ENCODE data around the gene GRB10.

GRB10 gene

DNA sequence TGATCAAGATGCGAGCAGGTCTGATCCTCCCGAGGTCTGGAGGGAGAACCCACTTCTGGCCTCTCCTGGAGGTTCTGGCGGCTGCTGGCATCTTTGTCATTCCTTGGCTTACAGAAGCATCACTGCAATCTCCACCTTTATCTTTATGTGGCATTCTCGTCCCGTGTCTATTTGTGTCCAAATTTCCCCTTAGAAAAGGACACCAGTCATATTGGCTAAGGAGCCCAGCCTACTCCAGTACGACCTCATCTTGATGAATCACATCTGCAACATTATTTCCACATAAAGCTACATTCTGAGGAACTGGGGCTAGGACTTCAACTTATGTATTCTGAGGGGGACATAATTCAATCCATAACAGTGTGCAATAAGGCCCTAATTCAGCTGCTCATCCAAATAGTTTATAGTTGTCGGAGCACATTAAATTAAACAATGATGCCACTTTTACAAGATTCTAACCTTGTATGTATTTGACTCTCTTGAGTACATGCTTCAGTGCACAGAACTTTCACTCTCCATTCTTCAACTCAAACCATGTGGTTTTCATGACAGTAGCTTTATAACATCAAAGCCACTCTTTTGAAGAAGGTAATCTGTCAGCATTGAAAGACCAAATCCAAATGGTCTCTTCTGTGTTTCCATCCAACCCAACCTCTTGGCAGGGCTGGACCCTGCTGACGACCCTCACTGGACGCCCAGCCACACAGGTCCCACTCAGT is 131.3 kb downstream of the GRB10 start:
- no peak for DNase-seq

DNA sequence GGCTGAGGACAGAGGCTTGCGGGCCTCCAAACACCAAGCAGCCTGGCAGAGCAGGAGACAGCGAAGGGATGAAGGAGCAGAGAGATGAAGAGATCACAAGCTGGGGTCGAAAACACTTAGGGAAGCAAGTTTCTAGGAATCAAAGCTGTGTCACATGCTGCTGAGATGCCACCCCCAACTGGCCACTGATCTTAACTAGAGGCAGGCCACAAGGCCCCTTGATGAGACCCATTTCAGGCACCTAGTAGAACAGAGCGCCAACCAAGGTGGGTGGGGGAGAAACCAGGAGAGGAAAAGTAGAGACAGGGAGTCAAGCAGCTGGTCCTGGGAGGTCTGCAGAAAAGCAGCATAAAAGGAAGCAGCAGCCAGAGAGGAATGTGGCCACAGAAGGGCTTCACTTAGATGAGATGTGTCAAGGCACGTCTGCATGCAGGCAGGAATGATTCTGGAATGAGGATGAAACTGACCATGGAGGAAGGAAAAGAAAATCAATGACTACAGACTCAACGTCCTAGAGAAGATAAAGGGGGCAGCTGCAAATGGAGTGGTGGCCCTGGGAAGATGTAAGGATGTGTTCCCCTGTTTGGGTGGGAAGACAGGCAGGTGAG is 132.5 kb downstream of the GRB10 start:
- no peak for DNase-seq

DNA sequence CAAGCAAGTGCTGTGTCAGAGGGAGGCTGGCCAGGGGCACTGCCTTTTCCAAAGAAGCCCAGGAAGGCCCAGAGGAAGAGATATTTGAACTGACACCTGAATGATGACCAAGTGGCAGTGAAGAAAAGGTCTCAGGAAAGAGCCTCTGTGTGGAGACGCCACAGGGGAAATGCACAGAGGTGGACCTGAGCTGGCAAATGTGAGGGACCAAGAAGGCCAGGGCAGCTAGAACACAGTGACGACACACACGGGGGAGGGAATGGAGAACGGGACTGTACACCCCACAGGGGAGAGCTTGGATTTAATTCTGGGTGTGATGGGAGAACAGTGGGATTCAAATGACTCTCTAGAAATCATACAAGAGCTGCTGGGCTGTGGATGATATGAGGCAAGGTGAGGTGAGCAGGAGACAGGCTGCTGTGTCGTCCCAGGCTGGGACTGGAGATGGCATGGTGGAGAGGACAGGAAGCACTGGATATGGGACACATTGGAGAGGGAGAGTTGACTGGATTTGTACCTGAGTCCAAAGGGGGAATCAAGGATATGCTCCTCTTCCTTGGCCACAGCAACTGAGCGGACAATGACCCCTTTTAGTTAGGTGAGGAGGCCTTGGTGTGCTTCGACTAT is 133.3 kb downstream of the GRB10 start:
- no peak for DNase-seq

DNA sequence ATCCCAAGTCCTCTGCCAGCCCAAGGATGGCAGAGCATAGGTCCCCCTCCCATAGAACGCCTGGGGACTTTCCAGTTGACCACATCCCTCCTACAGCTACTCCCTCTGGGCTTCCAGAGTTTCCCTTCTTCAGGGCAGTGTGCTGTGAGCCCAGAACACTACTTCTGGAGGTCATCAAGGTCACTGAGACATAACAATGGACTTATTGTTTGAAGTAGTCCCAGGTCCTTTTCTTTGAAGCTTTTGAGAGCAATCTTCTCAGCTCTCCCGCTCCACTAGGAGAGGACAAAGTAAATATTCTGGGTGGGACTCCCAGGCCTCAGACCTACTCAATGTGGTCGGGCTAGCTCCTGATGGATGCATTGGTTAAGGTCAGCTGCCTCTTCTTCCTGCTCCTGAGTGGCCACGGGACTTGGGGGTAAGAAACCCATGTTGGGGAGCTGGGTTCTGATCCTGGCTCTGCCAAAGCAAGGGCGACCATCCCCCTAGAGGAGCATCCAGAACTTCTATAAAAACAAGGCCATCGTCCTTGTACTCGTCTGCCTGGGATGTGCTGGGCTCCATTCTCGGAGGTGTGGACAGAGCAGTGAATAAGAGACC is 134.0 kb downstream of the GRB10 start:
- no peak for DNase-seq

GRCh38 chr7:50648076-50648475 is 134.6 kb downstream of the GRB10 start:
- DNase-seq: no peak

- DNase-seq: no peak
These were observed 135.3 kb downstream of the GRB10 start for GRCh38 chr7:50647286-50647980.

GRCh38 chr7:50646069-50646468 is 136.6 kb downstream of the GRB10 start:
- no peak for DNase-seq

- no peak for DNase-seq
These were observed 137.5 kb downstream of the GRB10 start for GRCh38 chr7:50645186-50645585.

DNA sequence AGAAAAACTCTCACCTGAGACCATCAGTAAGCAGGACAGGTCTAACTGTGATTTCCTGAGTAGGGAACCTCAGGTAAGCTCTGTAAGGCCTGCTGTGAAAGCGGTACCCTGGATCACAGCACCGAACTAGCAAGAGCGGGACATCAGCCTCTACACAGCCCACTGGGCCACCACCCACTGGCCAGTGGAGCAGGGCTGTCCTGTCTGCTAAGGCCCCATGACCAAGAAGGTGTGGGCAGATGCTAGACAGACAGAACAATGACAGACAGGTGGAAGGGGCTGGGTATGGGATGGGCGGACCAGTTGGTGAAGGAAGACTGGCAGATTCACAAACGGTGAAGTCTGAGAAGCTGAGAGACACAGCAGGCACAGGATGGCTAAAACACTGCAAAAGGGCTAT is 138.1 kb downstream of the GRB10 start:
- no peak for DNase-seq

- DNase-seq: no peak
These were observed 138.6 kb downstream of the GRB10 start for GRCh38 chr7:50644114-50644513.

GRCh38 chr7:50641442-50642405 is 141.0 kb downstream of the GRB10 start:
- DNase-seq: no peak

- no peak for DNase-seq
These were observed 141.9 kb downstream of the GRB10 start for GRCh38 chr7:50640779-50641178.

DNA sequence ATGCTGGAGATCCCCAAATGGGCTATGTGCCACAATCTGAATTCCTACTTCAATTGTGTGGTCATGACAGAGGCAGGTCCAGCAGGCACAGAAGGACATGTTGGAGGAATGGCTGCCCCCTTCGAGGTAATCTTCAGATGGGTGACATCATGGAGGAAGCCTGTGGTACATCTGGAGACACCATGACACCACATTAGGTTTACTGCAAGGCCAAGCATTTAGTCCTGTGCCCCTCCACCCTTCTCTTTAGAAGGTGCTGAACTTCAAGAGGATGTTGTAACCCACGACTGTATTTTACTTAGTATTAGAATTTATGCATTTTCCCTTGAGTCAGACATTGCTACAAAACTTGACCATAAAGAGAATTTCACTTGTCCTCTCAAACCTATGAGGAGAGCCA is 142.4 kb downstream of the GRB10 start:
- no peak for DNase-seq

DNA sequence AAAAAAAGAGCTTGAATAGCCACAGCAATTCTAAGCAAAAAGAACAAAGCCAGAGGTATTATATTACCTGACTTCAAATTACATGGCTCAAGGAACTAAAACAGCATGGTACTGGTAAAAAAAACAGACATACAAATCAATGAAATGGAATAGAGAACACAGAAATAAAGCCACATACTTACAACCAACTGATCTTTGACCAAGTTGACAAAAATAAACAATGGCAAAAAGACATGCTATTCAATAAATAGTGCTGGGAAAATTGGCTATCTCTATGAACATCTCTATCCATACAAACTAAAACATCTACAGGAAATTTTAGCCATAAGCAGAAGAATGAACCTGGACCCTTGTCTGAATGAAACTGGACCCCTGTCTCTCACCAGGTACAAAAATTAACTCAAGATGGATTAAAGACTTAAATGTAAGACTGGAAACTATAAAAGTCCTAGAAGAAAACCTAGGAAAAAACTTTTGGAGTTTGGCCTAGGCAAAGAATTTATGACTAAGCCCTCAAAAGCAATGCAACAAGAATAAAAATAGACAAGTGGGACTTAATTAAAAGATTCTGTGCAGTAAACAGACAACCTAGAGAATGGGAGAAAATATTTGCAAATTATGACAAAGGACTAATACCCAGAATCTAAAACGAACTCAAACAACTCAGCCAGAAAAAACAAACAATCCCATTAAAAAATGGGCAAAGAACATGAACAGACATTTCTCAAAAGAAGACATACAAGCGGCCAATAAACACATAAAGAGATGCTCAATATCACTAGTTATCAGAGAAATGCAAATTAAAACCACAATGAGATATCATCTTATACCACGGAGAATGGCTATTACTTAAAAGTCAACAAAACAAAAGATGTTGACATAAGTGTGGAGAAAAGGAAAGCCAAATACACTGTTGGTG is 144.7 kb downstream of the GRB10 start:
- DNase-seq: no peak

DNA sequence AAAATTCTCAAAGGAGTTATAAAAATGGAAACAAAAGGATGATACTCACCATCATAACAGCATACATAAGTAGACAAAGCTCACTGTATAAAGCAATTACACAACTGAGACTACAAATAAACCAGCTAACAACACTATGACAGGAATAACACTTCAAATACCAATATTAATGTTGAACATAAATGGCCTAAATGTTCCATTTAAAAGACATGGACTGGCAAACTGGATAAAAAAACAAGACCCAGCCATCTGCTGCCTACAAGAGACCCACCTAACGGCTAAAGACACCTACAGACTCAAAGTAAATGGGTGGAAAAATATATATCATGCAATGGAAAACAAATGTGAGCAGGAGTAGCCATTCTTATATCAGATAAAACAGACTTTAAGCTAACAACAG is 148.3 kb downstream of the GRB10 start:
- DNase-seq: no peak

DNA sequence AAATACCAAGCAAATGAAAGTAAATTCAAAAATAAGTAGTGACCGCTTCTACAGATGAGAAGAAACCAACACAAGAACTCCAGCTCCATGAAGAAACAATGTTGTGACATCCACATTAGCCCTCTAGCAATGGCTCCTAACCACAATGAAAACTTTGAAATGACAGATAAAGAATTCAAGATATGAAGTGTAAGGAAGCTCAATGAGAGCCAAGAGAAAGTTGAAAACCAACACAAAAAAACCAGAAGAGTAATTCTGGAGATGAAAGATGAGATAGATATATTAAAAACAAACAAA is 149.3 kb downstream of the GRB10 start:
- DNase-seq: no peak

DNA sequence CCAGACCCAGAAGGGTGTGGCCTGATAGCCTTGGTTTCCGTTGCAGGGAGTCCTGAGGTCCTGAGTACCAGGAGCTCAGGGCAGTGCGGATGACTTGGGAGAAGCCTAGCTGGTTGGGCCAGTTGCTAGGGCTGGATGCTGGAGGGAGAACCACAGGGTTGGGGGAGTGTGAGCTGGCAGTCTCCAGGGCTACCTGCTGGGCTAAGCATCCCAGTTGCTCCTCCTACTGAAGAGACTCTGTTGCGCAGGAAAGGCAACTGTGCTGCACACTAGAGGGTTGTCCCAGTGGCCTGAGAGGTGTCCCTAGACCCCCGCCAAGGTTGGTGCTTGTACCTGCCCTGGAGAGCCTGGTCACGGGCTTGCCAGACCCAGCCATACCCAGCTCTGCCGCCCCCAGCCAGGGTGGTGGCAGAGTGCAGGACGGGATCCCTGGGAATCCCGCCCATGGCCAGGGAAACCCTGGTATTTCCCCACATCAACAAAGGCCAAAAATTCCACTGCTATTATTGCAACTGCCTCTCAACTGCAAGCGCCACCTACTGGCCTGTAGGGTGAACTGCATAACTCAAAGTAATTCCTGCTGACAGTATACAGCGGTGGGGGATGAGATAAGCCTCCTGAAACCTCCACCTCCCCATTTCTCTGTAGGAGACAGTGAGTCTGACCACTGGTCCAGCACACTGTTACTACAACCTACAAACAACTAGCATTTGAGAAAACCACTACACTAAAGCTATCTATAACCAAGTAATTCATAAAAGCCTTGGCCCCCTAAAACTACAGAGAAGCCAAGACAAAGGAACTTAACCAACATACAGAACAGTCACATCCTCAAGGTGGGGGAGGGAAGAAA is 149.9 kb downstream of the GRB10 start:
- DNase-seq: peak in 1 of 2 experiments; percentile 15

DNA sequence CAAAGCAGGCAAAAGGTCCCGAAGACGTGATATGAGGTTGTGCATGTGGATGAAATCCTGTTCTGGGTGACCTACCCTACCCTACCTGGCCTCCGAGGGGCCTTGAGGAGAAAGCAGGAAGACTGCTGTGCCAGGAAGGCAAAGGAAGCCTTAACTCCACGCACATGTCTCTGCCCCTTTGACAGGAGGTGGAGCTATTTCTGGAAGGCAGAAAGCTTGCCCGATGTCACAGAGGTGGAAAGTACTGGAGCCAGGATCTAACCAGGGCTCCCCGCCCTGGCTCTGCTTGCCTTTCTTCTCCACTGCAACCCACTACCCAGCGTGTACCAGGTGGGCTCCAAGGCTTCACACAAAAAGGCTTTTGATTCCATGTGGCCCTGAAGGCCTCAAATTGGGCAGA is 151.1 kb downstream of the GRB10 start:
- no peak for DNase-seq

DNA sequence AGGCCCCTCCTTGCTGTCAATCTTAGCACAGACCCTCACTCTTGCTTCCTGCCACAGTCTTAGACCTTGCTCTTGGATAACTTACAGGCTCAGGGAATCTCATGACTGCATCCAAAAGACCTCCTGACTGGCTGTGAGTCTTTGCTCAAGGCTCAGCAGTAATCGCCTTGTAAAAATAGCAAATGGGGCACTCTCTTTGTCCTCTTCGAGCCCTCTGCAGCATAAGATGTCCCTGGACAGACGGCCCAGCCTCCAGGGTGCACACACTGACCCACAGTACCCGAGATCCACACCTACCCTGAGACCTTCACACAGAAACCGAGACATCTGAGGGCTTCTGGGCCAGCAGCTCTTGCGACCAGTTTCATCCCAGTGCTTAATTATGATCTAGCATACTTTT is 151.6 kb downstream of the GRB10 start:
- DNase-seq: no peak

- DNase-seq: no peak
These were observed 153.3 kb downstream of the GRB10 start for GRCh38 chr7:50629238-50629901.

Measured in NCI-H187 (cell line).